GM12872 (cell line): ENCODE measurements around the gene CD300C.

Experiments
- TF ChIP-seq, protein P1 (sequence below): IDR thresholded peaks from 3 replicates; pipeline ENCODE4 v1.5.1; 2011; ENCODE audit warnings: low read depth, mild to moderate bottlenecking, low read length, moderate library complexity; ENCODE audit not compliant: insufficient read depth

The CD300C gene

DNA sequence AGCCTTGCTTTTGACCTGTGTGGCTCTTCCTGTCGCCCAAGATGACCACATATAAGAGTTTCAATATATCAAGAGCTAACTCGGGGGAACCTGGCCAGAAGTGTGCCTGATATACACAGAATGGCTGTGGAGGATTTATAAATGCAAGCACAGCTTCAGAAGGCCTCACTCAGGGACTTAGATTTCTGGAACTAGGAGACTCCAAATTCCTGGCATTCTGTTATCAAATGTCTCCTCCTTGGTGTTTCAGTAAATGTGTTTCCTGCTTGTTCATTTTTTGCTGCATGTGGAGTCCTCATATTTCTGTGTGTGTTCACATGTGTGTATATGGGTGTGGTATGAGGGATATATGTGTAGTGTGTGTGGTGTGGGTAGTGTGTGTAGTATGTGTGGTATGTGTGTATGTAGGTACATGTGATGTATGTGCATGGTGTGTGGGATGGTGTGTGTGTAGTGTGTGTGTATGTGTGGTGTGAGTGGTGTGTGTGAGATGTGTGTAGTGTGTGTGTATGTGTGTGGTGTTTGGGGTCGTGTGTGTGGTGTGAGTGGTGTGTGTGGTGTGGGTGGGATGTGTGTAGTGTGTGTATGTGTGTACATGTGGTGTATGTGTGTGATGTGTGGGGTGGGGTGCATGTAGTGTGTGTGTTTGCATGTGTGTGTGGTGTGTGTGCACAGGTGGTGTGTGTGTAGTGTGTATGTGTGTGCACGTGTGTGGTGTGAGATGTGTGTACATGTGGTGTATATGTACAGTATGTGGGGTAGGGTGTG is 22.4 kb upstream of the CD300C start:
- TF ChIP-seq, protein P1, sequence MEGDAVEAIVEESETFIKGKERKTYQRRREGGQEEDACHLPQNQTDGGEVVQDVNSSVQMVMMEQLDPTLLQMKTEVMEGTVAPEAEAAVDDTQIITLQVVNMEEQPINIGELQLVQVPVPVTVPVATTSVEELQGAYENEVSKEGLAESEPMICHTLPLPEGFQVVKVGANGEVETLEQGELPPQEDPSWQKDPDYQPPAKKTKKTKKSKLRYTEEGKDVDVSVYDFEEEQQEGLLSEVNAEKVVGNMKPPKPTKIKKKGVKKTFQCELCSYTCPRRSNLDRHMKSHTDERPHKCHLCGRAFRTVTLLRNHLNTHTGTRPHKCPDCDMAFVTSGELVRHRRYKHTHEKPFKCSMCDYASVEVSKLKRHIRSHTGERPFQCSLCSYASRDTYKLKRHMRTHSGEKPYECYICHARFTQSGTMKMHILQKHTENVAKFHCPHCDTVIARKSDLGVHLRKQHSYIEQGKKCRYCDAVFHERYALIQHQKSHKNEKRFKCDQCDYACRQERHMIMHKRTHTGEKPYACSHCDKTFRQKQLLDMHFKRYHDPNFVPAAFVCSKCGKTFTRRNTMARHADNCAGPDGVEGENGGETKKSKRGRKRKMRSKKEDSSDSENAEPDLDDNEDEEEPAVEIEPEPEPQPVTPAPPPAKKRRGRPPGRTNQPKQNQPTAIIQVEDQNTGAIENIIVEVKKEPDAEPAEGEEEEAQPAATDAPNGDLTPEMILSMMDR = no peak

DNA sequence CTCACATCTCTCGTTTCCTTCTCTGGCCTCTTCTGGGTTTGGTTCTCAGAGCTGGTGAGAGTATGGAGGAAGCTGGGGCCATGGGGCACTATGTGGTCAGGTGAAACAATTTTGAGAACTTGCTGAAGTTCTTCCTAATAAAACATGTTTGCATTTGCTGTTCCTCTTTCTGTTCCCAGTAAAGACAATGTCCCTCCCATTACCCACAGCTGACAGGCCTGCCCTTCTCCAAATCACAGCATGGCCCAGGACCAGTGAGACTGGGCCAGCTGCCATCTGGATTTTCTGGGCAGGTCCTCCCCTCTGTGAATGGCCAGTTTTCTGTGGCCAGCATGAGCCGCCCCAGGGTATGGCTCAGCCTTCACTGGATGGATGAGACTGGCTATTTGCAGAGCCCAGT is 21.5 kb upstream of the CD300C start, which contains the start of gene CD300H:
TSS of gene CD300H (minus strand) at position 113 of the 400 bp plus-strand sequence.
- TF ChIP-seq, protein P1 = no peak

DNA sequence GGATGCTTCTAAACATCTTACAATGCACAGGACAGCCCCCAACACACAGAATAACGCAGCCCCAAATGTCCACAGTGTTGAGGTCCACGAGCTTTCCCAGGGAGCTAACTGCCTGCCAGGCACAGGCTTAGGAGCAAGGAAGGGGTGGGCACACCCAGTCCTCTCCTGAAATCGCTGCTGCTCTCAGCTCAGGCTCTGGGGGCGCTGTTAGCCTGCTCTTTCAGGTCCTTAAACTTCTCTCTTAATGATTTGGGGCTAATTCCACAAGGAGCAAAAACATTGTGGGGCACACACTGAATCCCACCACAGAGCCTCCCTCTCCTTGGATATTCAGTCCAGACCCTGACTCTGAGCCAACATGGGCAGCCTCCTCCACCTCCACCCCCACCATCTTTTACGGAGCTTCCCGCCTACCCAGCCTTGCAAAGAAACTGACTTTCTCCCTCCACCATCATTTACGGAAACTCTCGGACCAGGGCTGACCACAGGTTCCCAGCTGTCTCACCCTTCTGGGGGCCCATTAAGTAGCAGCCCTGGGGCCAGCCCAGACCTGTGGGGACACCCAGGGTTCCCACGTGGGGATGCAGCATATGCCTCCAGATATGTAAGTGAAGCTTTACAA is 20.3 kb upstream of the CD300C start:
- TF ChIP-seq, protein P1 = peak; percentile 86

DNA sequence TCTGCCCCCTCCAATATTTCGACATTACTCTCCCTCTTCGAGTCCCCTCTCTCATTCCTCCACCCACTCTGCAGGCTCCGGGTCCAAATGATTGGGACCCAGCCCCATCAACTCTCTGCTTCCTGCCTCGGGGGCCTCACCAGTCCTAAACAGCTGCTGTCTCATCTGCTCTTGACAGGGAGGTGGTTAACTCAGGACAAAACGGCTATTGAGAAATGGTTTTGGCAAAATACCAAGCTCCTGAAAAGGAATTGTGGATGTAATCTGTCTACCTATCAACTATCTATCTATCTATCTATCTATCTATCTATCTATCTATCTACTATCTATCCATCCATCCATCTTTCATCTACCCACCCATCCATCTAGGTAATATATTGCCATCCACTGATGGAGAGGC is 19.2 kb upstream of the CD300C start:
- TF ChIP-seq, protein P1 = no peak

DNA sequence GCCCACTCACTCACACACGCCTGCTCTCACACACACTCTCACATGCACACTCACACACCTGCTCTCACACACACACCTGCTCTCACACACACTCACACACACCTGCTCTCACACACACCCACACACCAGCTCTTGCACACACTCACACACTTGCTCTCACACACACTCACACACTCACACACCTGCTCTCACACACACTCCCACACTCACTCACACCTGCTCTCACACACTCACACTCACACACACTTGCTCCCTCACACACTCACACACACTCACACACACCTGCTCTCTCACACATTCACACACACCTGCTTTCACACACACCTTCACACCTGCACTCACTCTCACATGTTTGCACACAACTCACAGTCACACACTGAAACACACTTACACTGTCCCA is 17.4 kb upstream of the CD300C start:
- TF ChIP-seq, protein P1 = no peak

DNA sequence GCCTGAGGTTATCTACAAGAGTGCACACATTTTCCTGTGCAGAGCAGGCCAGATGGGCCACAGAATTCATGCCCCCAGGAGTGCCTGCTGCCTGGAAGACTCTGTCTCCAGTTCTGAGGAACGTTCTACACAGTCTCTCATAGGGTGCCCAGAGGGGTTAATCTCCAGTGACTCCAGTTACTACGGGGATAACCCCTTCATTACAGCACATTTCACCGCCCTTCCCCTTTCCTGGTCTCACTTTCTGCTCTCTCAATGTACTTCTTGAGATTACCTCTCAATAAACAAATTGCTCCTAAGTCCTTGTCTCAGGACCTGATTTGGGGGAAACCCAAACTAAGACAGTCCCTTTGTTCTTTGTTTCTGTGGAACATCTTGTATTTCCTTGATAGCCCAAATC is 15.7 kb upstream of the CD300C start:
- TF ChIP-seq, protein P1 = no peak

DNA sequence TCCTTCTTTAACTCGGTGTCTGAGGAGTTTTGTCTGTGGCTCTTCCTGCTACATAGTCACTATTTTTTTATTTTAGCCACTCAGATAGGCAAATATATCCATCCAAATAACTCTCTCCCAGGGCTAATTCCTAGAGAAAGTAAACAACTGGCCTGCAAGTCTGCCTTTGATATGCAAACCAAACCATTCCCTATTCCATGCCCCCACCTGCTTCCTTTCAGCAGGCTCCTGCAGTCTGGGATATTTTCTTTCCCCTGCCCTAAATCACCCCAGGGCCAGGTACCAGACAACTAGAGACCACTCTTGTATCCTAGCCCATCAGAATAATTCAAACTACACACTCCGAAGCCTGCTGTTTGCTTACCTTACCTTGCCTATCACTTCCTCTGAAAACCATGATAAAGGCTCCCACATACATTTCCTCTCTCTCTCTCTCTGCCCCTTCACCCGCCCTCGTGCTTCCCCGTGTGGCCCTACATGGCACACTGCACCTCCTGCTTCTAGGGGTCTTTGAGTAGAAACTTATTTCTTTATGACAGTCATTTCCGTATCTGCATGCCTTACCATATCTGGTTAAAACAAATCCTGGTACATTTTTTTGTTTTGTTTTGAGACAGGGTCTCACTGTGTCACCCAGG is 13.1 kb upstream of the CD300C start:
- TF ChIP-seq, protein P1 = no peak
